Left lung (tissue), 10 donors: ENCODE data around the gene SOCS3. TPM values are rescaled to one million over a fixed set of nuclear protein-coding genes. Genes with fewer than 3 reads are reported as not detected.
"Not testable (repeated sequence)": the region's sequence is repeated elsewhere in the genome, so short reads cannot be mapped to it uniquely, and the experiment has no call there.

Source experiments
- ATAC-seq: fragments of 200-7000 bp; cut with Tn5 transposase; one replicate; pipeline ENCODE4 v1.9.1; 2020; ENCODE audit warnings: moderate library complexity
- DNase-seq, 4 donors: peaks; one replicate each; pipeline ENCODE4 v3.0.0-alpha.2; 2013 to 2020
- H3K27ac ChIP-seq, 2 donors: fragments of 200-600 bp; sonication (generic) in 1 of 2; one replicate each; pipeline versions ENCODE4 v1.5.0 to v1.8.0; 2020 to 2021
- H3K27me3 ChIP-seq, 2 donors: fragments of 200-600 bp; sonication (generic) in 1 of 2; one replicate each; pipeline versions ENCODE4 v1.5.0 to v1.8.0; 2020 to 2021
- H3K36me3 ChIP-seq, 2 donors: fragments of 200-600 bp; sonication (generic) in 1 of 2; one replicate each; pipeline versions ENCODE4 v1.5.0 to v1.8.0; 2020 to 2021
- H3K4me1 ChIP-seq, 2 donors: fragments of 200-600 bp; one replicate each; pipeline ENCODE4 v1.8.0; 2021
- H3K4me3 ChIP-seq, 2 donors: fragments of 200-600 bp; sonication (generic) in 1 of 2; one replicate each; pipeline versions ENCODE4 v1.5.0 to v1.8.0; 2020 to 2021; ENCODE audit warnings: mild to moderate bottlenecking in 1 of 2
- H3K9me3 ChIP-seq, 2 donors: fragments of 200-600 bp; sonication (generic) in 1 of 2; one replicate each; pipeline versions ENCODE4 v1.5.0 to v1.8.0; 2020 to 2021
- intact Hi-C, 2 donors: fragments of 100-400 bp; cut with DNase I; formaldehyde crosslinking; loops; one replicate each; pipeline versions ENCODE4 v1.11.2 to v1.14.2; 2022
- polyA plus RNA-seq, 6 donors: library from polyadenylated mRNA; unstranded; fragments of 120-200 nt; gene quantifications; one replicate each; pipeline ENCODE4 v1.2.1, GENCODE V29; 2013; ENCODE audit not compliant: insufficient read length in 6 of 6
- total RNA-seq, 2 donors: library from RNA; stranded (reverse); fragmentation: NEBNext Ultra II Directional; extraction: Animal tissue kit (Norgen Biotek cat#: 25700); gene quantifications; one replicate each; pipeline ENCODE4 v1.2.1, GENCODE V29; 2021
- TF ChIP-seq, protein P1 (sequence below), 2 donors: fragments of 200-600 bp; sonication (generic) in 1 of 2; IDR thresholded peaks; one replicate each; pipeline versions ENCODE4 v1.5.0 to v1.8.0; 2021; ENCODE audit warnings: antibody characterized with exemption in 2 of 2
- donor health status: DM: no; HTN: yes; CAD: no.
- donor health status: DM: no; HTN: no; CAD: no.

SOCS3 gene
- total and polyA plus RNA-seq, 8 donors: 4.7 to 118 (median 40.7) TPM

DNA sequence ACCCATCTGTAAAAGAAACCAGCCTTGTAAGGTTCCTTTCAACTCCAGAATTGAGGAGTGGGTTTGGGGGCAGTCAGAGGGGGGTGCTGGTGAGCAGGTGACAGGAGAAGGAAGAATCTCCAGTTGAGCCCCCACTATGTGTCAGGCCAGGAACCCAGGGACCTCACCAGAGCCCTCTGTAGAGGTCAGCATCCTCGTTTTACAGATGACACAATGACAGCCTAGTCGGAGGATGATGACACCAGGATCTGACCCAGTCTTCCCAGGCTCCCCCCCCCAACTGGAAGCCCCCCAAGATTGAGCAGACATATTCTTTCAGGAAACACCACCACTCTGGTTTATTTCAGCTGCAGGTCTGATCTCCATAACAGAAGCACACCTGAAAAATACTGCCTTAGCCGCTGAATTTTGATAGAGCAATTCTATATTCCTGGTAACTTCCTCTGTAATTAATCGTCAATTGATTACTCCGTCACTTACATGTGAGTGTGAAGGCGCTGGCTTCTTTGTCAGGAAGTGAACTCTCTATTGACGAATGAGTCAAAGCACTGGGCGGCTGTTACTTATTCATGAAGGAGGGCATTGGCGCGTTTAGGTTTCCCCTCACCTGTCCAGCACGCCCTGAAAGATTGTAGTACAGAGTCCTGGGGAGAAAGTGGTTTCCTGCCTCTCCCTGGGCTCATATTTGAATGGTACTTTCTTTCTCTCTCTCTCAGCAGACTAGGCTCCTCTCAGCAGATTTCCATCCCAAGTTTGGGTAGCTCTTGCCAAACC lies 21.2 kb downstream of the SOCS3 start:
- ATAC-seq (no peak), DNase-seq (no peak)
- Histone ChIP-seq H3K27ac (peak overlapping the region in 1 of 2 donors; percentile 28), H3K9me3 (no peaks in the 10 kb centered on the region), H3K36me3 (no peaks in the 10 kb centered on the region), H3K4me1 (peaks cover 23 to 92% of the 10 kb centered on the region in 2 donors), H3K4me3 (no peak overlapping the region), H3K27me3 (no peaks in the 10 kb centered on the region)
- intact Hi-C loops: no loop called here
- TF ChIP-seq, protein P1, sequence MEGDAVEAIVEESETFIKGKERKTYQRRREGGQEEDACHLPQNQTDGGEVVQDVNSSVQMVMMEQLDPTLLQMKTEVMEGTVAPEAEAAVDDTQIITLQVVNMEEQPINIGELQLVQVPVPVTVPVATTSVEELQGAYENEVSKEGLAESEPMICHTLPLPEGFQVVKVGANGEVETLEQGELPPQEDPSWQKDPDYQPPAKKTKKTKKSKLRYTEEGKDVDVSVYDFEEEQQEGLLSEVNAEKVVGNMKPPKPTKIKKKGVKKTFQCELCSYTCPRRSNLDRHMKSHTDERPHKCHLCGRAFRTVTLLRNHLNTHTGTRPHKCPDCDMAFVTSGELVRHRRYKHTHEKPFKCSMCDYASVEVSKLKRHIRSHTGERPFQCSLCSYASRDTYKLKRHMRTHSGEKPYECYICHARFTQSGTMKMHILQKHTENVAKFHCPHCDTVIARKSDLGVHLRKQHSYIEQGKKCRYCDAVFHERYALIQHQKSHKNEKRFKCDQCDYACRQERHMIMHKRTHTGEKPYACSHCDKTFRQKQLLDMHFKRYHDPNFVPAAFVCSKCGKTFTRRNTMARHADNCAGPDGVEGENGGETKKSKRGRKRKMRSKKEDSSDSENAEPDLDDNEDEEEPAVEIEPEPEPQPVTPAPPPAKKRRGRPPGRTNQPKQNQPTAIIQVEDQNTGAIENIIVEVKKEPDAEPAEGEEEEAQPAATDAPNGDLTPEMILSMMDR (IDR thresholded peaks at IDR 0.05): no peak

DNA sequence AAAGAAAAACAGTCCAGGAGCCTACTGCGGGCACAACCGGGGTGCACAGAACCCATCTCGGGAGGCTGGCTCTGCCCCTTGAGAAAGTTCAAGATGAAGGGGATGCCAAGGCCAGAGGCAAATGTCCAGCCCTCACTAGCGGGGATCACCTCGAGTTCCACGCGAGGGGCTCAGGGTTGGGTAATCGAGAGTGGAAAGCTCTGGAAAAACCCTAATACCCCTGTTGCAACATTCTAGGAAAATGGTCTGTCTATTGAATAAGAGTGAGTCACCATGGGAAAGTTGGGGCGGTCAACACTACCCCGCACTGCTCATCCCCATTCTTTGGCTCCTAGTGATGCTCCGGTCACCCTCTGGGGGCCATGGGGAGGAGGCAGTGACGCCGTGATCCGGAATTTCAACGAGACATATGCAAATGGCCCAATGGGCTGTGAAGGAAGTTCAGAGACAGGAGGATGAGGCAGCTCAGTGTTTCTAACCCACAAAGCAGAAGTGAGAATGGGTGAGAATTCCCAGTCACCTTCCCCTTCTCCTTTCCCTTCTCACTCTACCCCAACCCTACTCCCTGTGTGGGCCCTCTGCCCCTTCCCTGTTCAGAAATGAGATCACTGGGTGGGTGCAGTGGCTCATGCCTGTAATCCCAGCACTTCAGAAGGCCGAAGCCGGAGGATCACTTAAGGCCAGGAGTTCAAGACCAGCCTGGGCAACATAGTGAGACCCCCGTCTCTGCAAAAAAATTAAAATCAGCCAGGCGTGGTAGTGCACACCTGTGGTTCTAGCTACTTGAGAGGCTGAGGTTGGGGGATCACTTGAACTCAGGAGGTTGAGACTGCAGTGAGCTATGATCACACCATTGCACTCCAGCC lies 22.4 kb downstream of the SOCS3 start:
- H3K4me1 ChIP-seq: peaks cover 11 to 81% of the 10 kb centered on the region in 2 donors
- H3K27me3 ChIP-seq: no peaks in the 10 kb centered on the region
- ATAC-seq (peak; percentile 20), DNase-seq (peak in 2 of 4 donors; percentile 78 to 83)
- TF ChIP-seq, protein P1 (IDR thresholded peaks at IDR 0.05): no peak
- no peak overlapping the region for H3K4me3 ChIP-seq
- H3K36me3 ChIP-seq: no peaks in the 10 kb centered on the region
- peak overlapping the region; percentile 11 to 73 for H3K27ac ChIP-seq
- intact Hi-C loops: no loop called here
- H3K9me3 ChIP-seq: no peaks in the 10 kb centered on the region

DNA sequence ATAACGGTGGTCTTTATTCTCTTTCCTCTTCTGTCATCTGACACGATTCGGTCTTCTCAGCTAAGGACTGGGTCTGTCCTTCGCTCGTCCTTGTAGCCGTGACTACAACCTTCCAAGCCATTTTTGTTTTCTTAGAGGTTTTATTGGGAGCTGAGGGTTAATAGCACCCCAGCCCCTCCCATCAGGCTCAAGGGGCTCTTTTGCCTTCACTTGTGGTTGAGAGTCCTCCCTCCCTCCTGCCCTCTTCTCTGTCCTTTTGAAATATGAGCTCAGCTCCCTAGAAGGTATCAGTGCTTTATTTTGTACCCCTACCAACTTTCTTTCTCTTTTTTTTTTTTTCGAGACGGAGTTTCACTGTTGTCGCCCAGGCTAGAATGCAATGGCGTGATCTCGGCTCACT lies 24.7 kb downstream of the SOCS3 start:
- TF ChIP-seq, protein P1 (IDR thresholded peaks at IDR 0.05): no peak
- intact Hi-C loops: no loop called here
- H3K36me3 ChIP-seq: no peaks in the 10 kb centered on the region

DNA sequence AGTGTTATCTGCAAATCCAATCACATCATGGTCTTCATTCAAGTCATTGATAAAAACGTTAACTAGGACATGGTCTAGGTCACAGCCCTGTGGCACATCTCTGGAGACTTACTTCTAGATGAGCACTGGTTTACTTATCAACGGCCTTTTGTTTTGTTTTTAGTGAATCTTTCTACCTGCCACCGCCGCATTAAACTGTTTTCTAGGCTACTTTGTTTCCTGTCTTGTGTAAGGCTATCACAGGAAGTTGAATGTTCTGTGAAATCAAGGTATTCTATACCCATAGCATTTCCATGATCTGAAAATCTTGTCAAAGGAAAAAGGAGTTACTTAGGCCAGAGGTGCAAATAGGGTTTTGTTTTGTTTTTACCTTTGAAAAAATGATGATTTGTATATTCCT lies 26.9 kb downstream of the SOCS3 start:
- Histone ChIP-seq H3K36me3 (no peaks in the 10 kb centered on the region), H3K4me1 (peaks cover 11 to 79% of the 10 kb centered on the region in 2 donors), H3K4me3 (no peak overlapping the region), H3K27me3 (no peaks in the 10 kb centered on the region), H3K27ac (no peak overlapping the region), H3K9me3 (no peaks in the 10 kb centered on the region)
- ATAC-seq (no peak), DNase-seq (no peak)
- TF ChIP-seq, protein P1 (IDR thresholded peaks at IDR 0.05): no peak
- intact Hi-C loops: no loop called here

More for the DNA sequence above, 24.7 kb downstream of the SOCS3 start:
- H3K27me3 ChIP-seq: no peaks in the 10 kb centered on the region
- peak overlapping the region in 1 of 2 donors; percentile 33 for H3K27ac ChIP-seq
- peak; percentile 59 for ATAC-seq
- H3K9me3 ChIP-seq: no peaks in the 10 kb centered on the region
- no peak overlapping the region for H3K4me3 ChIP-seq
- peaks cover 5 to 81% of the 10 kb centered on the region in 2 donors for H3K4me1 ChIP-seq
- no peak for DNase-seq

DNA sequence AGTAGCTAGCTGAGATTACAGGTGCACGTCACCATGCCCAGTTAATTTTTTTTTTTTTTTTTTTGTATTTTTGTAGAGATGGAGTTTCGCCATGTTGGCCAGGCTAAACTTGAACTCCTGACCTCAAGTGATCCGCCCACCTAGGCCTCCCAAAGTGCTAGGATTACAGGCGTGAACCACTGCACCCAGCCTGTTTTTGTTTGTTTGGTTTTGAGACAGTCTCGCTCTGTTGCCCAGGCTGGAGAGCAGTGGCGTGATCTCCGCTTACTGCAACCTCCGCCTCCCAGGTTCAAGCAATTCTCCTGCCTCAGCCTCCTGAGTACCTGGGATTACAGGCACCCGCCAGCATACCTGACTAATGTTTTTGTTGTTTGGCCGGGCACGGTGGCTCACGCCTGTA lies 28.5 kb downstream of the SOCS3 start:
- ATAC-seq, H3K36me3 ChIP-seq, intact Hi-C loops: not testable (repeated sequence)

More for the DNA sequence above, 28.5 kb downstream of the SOCS3 start:
- H3K4me1 ChIP-seq: peaks cover 11 to 62% of the 10 kb centered on the region in 2 donors
- H3K4me3 ChIP-seq, H3K9me3 ChIP-seq, H3K27me3 ChIP-seq, H3K27ac ChIP-seq, DNase-seq: not testable (repeated sequence)
